Fibroblast of the aortic adventitia (primary cell): Measurements from ENCODE around the gene TMEM17. TPM values are rescaled to one million over a fixed set of nuclear protein-coding genes. Genes with fewer than 3 reads are reported as not detected.
"Not testable (repeated sequence)": the region's sequence is repeated elsewhere in the genome, so short reads cannot be mapped to it uniquely, and the experiment has no call there.

Experiments
- DNase-seq: peaks from one replicate; pipeline ENCODE4 v3.0.0-alpha.2; 2010; ENCODE audit warnings: low read depth
- H3K4me3 ChIP-seq: 2 replicates; pipeline ENCODE4 v1.5.1; 2011; ENCODE audit warnings: low read depth, mild to moderate bottlenecking, control low read depth, low read length, moderate library complexity
- total RNA-seq: library from RNA; depleted of rRNA; stranded (reverse); fragments of >200 nt; gene quantifications from 2 replicates; pipeline ENCODE4 v1.2.3, GENCODE V29; 2012; ENCODE audit warnings: low replicate concordance
- TF ChIP-seq, protein P1 (sequence below): IDR thresholded peaks from 2 replicates; pipeline ENCODE4 v1.5.1; 2011; ENCODE audit warnings: mild to moderate bottlenecking, low read length, control low read depth, inconsistent platforms; ENCODE audit not compliant: insufficient read depth

TMEM17 gene
- total RNA-seq, 1 donor = 4.4 TPM

DNA sequence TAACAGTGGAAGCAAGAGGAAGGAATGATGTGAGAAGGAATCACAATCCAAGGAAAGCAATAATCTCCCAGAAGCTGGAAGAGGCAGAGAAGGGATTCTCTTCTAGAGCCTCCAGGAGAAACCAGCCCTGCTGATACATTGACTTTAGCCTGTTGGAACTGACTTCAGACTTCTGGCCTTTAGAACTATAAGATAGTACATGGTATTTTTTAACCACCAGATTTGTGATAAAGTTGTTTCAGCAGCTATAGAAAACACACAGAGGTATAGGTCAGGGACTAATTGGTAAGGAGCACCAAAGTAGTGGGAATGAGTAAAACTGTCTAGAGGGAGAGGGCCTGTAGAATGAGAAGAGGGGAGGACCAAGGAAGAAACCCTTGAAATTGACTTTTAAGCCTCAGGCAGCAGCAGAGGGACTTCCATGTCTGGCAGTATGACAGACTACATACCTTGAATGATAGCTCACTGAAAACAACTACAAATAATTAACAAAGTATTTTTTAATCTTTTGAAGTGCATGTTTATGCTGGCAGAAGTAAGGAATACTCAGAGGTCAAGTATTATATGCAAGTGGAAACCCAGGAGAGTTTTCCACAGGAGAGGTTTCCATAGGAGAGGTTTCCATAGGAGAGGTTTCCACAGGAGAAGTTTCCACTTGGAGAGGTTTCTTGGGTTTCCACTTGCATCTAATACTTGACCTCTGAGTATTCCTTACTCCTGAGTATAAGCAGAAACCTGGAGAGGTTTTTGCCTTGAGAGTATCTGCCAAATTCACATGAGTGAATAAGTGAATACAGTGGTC lies 33.8 kb upstream of the TMEM17 start:
- DNase-seq = no peak
- TF ChIP-seq, protein P1, sequence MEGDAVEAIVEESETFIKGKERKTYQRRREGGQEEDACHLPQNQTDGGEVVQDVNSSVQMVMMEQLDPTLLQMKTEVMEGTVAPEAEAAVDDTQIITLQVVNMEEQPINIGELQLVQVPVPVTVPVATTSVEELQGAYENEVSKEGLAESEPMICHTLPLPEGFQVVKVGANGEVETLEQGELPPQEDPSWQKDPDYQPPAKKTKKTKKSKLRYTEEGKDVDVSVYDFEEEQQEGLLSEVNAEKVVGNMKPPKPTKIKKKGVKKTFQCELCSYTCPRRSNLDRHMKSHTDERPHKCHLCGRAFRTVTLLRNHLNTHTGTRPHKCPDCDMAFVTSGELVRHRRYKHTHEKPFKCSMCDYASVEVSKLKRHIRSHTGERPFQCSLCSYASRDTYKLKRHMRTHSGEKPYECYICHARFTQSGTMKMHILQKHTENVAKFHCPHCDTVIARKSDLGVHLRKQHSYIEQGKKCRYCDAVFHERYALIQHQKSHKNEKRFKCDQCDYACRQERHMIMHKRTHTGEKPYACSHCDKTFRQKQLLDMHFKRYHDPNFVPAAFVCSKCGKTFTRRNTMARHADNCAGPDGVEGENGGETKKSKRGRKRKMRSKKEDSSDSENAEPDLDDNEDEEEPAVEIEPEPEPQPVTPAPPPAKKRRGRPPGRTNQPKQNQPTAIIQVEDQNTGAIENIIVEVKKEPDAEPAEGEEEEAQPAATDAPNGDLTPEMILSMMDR = no peak

DNA sequence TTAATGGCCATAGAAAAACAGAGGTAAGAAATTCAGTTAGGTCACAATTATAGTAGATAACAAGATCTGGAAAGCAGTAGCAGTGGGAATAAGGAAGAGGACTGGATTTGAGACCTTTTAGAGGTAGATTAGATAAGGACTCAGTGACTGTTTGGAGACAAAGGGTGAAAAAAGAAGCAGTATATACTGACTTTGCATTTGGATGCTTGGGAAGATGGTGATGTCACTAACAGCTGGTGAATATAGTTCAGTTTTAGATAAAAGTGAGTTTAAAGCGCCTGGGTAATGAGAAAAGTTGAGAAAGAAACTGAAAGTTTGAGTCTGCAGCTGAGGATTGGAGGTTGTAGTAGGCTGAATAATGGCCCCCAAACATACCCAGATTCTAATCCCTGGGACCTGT lies 32.8 kb upstream of the TMEM17 start:
- DNase-seq = no peak
- H3K4me3 ChIP-seq = no peak overlapping the region
- TF ChIP-seq, protein P1 = no peak

More for the DNA sequence above, 33.8 kb upstream of the TMEM17 start:
- no peak overlapping the region for H3K4me3 ChIP-seq

DNA sequence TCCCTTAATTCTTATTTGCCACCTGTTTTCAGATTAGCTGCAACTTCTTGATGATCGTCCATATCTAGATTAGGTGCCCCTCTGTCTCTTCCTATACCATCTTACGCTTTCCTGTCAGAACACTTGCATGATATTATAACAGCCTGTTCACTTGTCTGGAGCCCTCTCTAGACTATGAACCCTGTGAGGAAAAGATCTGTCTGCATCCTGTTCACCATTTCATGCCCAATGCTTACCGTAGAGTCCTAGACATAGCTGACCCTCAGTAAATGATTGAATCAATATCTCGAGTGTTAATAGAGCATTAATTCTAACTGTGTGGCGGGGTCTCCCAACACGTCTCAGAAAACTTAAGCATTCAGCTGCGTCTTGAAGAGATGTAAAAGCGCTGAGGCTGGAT lies 31.8 kb upstream of the TMEM17 start:
- H3K4me3 ChIP-seq = no peak overlapping the region
- TF ChIP-seq, protein P1 = no peak
- no peak for DNase-seq

DNA sequence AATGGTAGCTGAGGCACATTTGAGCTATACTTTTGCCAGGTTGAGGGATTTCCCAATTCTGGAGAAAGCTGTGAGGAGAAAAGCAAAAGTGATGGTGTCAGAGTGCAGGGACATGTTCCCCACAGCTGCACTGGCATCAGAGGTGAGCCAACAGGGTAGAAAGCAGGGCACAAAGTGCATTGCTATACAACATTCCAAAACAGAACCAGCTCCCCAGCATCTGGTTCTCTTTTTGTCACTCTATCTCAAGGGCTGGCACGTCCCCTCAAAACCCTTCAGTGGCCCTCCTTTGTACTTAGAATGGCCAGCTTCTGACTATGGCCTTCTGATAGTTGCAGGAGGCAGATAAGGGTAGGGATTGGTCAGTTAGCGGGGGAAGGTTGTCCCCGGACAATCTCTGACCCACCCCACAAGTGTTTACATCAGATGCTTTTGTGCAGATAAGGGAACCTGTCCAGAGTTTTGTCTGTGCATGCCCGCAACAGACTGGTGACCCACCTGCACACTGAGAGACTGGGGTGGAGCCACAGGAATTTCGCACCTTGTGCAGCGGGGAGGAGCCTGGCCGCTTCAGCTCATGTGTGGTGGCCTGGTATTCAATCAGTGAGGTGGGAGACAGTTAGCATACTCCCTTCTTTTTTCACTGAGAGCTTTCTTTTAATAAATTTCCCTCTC lies 31.0 kb upstream of the TMEM17 start:
- DNase-seq = no peak
- H3K4me3 ChIP-seq = no peak overlapping the region
- TF ChIP-seq, protein P1 = no peak

DNA sequence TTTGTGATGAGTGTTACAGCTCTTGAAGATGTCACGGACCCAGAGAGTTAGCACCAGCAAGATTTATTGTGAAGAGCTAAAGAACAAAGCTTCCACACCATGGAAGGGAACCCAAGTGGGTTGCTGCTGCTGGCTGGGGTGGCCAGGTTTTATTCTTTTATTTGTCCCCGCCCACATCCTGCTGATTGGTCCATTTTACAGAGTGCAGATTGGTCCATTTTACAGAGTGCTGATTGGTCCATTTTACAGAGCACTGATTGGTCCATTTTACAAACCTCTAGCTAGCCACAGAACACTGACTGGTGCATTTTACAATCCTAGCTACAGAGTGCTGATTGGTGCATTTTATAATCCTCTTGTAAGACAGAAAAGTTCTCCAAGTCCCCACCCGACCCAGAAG lies 29.5 kb upstream of the TMEM17 start:
- not testable (repeated sequence) for DNase-seq, H3K4me3 ChIP-seq

DNA sequence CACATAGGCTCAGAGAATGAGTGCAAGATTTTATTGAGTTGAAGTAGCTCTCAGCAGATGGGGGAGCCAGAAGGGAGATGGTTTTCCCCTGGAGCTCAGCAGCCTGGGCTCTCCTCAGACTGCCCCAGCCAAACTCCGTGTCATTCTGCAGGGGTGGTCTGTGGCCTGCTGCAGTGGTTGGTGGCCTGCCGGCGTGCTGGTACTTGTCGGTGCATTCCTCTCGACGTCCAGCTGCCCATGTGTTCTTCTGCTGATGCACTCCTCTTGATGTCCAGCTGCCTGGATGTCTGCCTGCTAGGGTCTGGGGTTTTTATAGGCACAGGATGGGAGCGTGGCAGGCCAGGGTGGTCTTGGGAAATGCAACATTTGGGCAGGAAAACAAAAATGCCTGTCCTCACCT lies 25.6 kb upstream of the TMEM17 start:
- no peak overlapping the region for H3K4me3 ChIP-seq
- TF ChIP-seq, protein P1 = no peak
- DNase-seq = no peak

DNA sequence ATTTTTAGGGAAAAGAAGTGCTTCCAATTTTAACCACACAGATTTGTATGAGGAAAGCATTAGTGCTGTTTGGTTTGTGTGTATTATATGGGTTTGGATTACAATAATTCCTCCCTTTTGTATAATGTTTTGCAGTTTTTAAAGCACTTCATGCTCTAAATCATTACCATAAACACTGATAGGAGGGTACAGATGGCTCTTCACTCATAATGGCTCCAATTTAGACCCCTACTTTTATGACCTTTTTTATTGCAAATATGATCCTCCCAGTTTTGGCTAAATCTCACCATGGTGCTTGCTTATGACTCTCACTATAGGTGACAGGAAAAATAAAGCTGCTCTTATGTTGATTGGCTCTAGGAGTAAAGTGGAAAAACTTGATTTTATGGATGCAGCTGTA lies 23.8 kb upstream of the TMEM17 start:
- TF ChIP-seq, protein P1 = no peak
- DNase-seq = no peak
- H3K4me3 ChIP-seq = no peak overlapping the region
